NT2/D1 (cell line): ENCODE measurements around the gene NME8.

ENCODE experiments used
- SUZ12 ChIP-seq: IDR thresholded peaks from 2 replicates; pipeline ENCODE4 v1.6.1; 2011; ENCODE audit not compliant: insufficient read length, insufficient read depth; ENCODE audit errors: extremely low read depth
- YY1 ChIP-seq: IDR thresholded peaks from 2 replicates; pipeline ENCODE4 v1.6.1; 2011; ENCODE audit not compliant: insufficient read length, insufficient read depth
- ZNF274 ChIP-seq: IDR thresholded peaks from 2 replicates; pipeline ENCODE4 v1.6.1; 2011; ENCODE audit warnings: mild to moderate bottlenecking, low read depth, low read length

DNA sequence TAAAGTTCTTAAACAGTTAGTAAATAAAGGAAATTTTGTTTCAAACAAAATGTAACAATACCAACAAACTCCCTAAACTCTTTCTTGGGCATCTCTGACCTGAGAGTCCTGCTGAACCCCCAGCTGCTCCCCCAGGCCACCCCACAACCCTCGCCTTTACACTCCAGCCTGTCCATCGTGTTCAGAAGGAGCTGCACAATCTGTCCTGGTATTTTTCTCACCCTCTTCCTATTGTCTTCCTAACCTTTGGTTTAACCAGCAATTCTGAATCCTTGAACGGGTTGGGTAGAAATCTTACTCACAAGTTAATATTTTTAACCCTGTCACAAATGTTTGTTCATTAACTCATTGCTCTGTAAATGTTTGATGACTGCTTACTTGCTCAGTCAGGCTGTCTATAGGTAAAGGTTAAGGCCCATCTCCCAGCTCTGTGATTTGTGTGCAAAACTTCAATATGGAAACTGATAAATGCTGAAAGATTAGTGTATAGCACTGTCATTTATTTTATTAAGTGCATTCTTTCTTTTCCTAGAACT, 51.4 kb downstream of the NME8 start:
- no peak for TF ChIP-seq SUZ12
- no peak for TF ChIP-seq ZNF274
- TF ChIP-seq YY1, result no peak
